ENCODE results near the gene ZFYVE27.

GRCh38 chr10:97760461-97761257, 23.7 kb downstream of the ZFYVE27 start:
- TF ChIP-seq CTCF (IDR thresholded peaks at IDR 0.05; ENCODE audit: poor library complexity, severe bottlenecking), result no peak
- TF ChIP-seq RAD21 (conservative IDR thresholded peaks at IDR 0.05), result no peak
- no peak for TF ChIP-seq EP300 (conservative IDR thresholded peaks at IDR 0.05; ENCODE audit: poor library complexity, severe bottlenecking)
- no peak for TF ChIP-seq EZH2 (IDR thresholded peaks at IDR 0.05; ENCODE audit: borderline replicate concordance, insufficient read depth, low read length, poor library complexity, severe bottlenecking)
- no peak for TF ChIP-seq POLR2AphosphoS5 (IDR thresholded peaks at IDR 0.05)

Measured in neural cell (in vitro differentiated cells).